H1 (cell line): Measurements from ENCODE around the gene ELFN1. TPM values are rescaled to one million over a fixed set of nuclear protein-coding genes. Genes with fewer than 3 reads are reported as not detected.

Experiments used
- CHD2 ChIP-seq: IDR thresholded peaks from 2 replicates; pipeline ENCODE4 v1.6.1; 2012; ENCODE audit warnings: low read length, improper control_type of control experiment
- CHD7 ChIP-seq: fragments of 300-600 bp; sonication (generic); IDR thresholded peaks from 2 replicates; pipeline ENCODE4 v1.7.1; 2012; ENCODE audit warnings: low read length, moderate library complexity, mild to moderate bottlenecking, inconsistent platforms; ENCODE audit not compliant: insufficient replicate concordance
- CREB1 ChIP-seq: IDR thresholded peaks from 2 replicates; pipeline ENCODE4 v1.6.1; 2012; ENCODE audit warnings: inconsistent platforms
- E2F6 ChIP-seq: IDR thresholded peaks from 2 replicates; pipeline ENCODE4 v1.6.1; 2012; ENCODE audit warnings: inconsistent platforms
- FOSL1 ChIP-seq: IDR thresholded peaks from 2 replicates; pipeline ENCODE4 v1.6.1; 2011; ENCODE audit warnings: mild to moderate bottlenecking, low read depth, low read length, moderate library complexity; ENCODE audit not compliant: insufficient read depth
- GABPA ChIP-seq: IDR thresholded peaks from 2 replicates; pipeline ENCODE4 v1.6.1; 2011; ENCODE audit warnings: mild to moderate bottlenecking, low read length, moderate library complexity, borderline replicate concordance; ENCODE audit not compliant: insufficient read depth
- JUND ChIP-seq: IDR thresholded peaks from 2 replicates; pipeline ENCODE4 v1.6.1; 2011; ENCODE audit warnings: mild to moderate bottlenecking, improper control_type of control experiment, low read length
- SIRT6 ChIP-seq: IDR thresholded peaks from one replicate; pipeline ENCODE4 v1.7.1; 2012; ENCODE audit warnings: low read length, inconsistent platforms
- SRF ChIP-seq: IDR thresholded peaks from 2 replicates; pipeline ENCODE4 v1.6.1; 2011; ENCODE audit warnings: mild to moderate bottlenecking, low read depth, low read length, moderate library complexity
- USF2 ChIP-seq: IDR thresholded peaks from 2 replicates; pipeline ENCODE4 v1.6.1; 2011; ENCODE audit warnings: low read length, improper control_type of control experiment
- YY1 ChIP-seq: IDR thresholded peaks from 2 replicates; pipeline ENCODE4 v1.6.1; 2011; ENCODE audit warnings: low read depth, mild to moderate bottlenecking, low read length
- polyA plus RNA-seq, 7 experiments: library from polyadenylated mRNA; depleted of rRNA in 3 of 7; stranded (reverse) in 5 of 7; unstranded in 2 of 7; fragments of >200 nt in 5 of 7; fragments of 200-250 nt in 2 of 7; gene quantifications; 1 replicate in 5 of 7; 2 replicates in 1 of 7; 4 replicates in 1 of 7; pipeline versions ENCODE4 v1.2.1 to v1.2.3, GENCODE V29; 2011 to 2013; ENCODE audit warnings: missing spikeins in 2 of 7, mixed read lengths in 2 of 7
- total RNA-seq: library from RNA; stranded (reverse); fragmentation: NEBNext Ultra II Directional; extraction: Animal tissue kit (Norgen Biotek cat#: 25700); gene quantifications from 2 replicates; pipeline ENCODE4 v1.2.1, GENCODE V29; 2021

ELFN1 gene
- total and polyA plus RNA-seq, 2 of the 8 experiments (the other 6 are each of a cell fraction or from before 2014, with no cell fraction given), result 2.0 to 4.5 TPM

GRCh38 chr7:1736830-1737229 lies 66.8 kb downstream of the ELFN1 start (continued):
- TF ChIP-seq CHD7 (no peak), JUND (no peak), CHD2 (no peak), GABPA (no peak), SIRT6 (no peak), FOSL1 (no peak), SRF (no peak), USF2 (no peak), YY1 (no peak), CREB1 (no peak), E2F6 (no peak)
